ES-I3 (cell line): Measurements from ENCODE around the gene HK1.
"Not testable (repeated sequence)": the region's sequence is repeated elsewhere in the genome, so short reads cannot be mapped to it uniquely, and the experiment has no call there.

Experiments
- H3K36me3 ChIP-seq: 2 replicates; pipeline ENCODE4 v1.6.1; 2013; ENCODE audit warnings: mild to moderate bottlenecking, low read length, control low read depth, moderate library complexity; ENCODE audit not compliant: insufficient read depth
- H3K4me1 ChIP-seq: 2 replicates; pipeline ENCODE4 v1.6.1; 2013; ENCODE audit warnings: mild to moderate bottlenecking, control low read depth, low read length; ENCODE audit not compliant: insufficient read depth
- H3K9ac ChIP-seq: 2 replicates; pipeline ENCODE4 v1.6.1; 2013; ENCODE audit warnings: low read depth, mild to moderate bottlenecking, low read length, moderate library complexity
- H3K9me3 ChIP-seq: 2 replicates; pipeline ENCODE4 v1.6.1; 2013; ENCODE audit warnings: mild to moderate bottlenecking, low read length, moderate library complexity; ENCODE audit not compliant: control insufficient read depth, insufficient read depth

The HK1 gene

DNA sequence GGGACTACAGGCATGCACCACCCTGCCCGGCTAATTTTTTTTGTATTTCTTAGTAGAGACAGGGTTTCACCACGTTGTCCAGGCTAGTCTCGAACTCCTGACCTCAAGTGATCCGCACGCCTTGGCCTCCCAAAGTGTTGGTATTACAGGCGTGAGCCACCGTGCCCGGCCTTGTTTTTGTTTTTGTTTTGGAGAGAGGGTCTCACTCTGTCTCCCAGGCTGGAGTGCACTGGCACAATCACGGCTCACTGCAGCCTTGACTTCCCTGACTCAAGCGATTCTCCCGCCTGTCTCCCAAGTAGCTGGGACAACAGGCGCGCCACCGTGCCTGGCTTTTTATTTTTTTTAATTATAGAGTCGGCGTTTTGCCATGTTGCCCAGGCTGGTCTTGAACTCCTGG lies 172.1 kb downstream of the HK1 start:
- not testable (repeated sequence) for H3K9me3 ChIP-seq, H3K36me3 ChIP-seq, H3K4me1 ChIP-seq
- peak overlapping the region; percentile 60; the same call in 1 of the 2 replicates for H3K9ac ChIP-seq

DNA sequence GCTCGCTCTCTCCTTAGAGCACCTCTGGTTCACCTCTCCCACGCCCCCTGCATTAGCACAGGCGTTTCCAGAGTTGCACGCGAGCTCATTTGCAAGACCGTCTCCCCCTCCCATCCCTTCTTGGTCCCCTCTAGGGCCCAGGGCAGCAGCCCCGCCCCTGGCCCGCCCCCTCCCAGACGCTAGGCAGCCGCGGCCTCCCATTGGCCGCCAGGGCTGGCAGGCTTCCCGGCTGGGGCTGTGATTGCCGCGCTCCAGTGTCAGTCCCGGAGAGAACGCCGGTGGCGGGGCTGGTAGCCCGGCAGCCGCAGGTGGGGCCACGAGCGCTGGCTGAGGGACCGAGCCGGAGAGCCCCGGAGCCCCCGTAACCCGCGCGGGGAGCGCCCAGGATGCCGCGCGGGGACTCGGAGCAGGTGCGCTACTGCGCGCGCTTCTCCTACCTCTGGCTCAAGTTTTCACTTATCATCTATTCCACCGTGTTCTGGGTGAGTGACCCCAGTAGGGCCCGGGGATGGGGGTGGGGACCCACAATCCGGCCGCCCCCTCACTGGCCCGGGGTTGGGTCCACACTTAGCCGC lies 173.0 kb downstream of the HK1 start, which contains the start of gene TSPAN15:
Gene TSPAN15, plus strand, starts transcription at position 257 of the 575 bp plus-strand sequence. Its CDS starts 130 bp downstream, at position 387.
- H3K36me3 ChIP-seq: no peaks in the 10 kb centered on the region
- no peaks in the 10 kb centered on the region for H3K9me3 ChIP-seq
- peaks cover 4% of the 10 kb centered on the region; the same call in 1 of the 2 replicates for H3K4me1 ChIP-seq
- peak within 1 kb of the TSS; percentile 75; the same call in 1 of the 2 replicates for H3K9ac ChIP-seq
